AG04450 (cell line): ENCODE measurements around the gene GBP2. TPM values are rescaled to one million over a fixed set of nuclear protein-coding genes. Genes with fewer than 3 reads are reported as not detected.

Experiments
- CTCF ChIA-PET: fragments of 300-600, 350-600 bp; formaldehyde crosslinking; extraction: SDS; loops from one replicate; lab custom pipeline; 2022; ENCODE audit warnings: antibody characterized with exemption, inconsistent platforms; lab: Charles Lee
- POLR2A ChIA-PET: fragments of 350-600 bp; formaldehyde crosslinking; extraction: SDS; loops from one replicate; lab custom pipeline; 2021; ENCODE audit warnings: antibody characterized with exemption, inconsistent platforms; lab: Yijun Ruan, JAX
- DNase-seq: peaks from one replicate; pipeline ENCODE4 v3.0.0-alpha.2; 2011; ENCODE audit warnings: low read depth, low spot score
- H3K27ac ChIP-seq: one replicate; pipeline ENCODE4 v1.5.1; 2012; ENCODE audit warnings: low read depth, low read length, control low read depth
- H3K27me3 ChIP-seq: one replicate; pipeline ENCODE4 v1.6.0; 2012; ENCODE audit warnings: low read length; ENCODE audit not compliant: control insufficient read depth, insufficient read depth
- H3K4me3 ChIP-seq: 2 replicates; pipeline ENCODE4 v1.5.1; 2011; ENCODE audit warnings: mild to moderate bottlenecking, low read depth, low read length, control low read depth
- H3K9me3 ChIP-seq: 2 replicates; pipeline ENCODE4 v1.5.1; 2012; ENCODE audit warnings: low read length; ENCODE audit not compliant: control insufficient read depth, insufficient read depth
- polyA minus RNA-seq: library from RNA; depleted of rRNA, polyadenylated mRNA; stranded (reverse); fragments of >200 nt; gene quantifications from 2 replicates; pipeline ENCODE4 v1.2.3, GENCODE V29; 2011; rRNA and poly(A)+ RNA removed
- polyA plus RNA-seq: library from polyadenylated mRNA; depleted of rRNA; stranded (reverse); fragments of >200 nt; gene quantifications from 2 replicates; pipeline ENCODE4 v1.2.3, GENCODE V29; 2011; rRNA removed
- TF ChIP-seq, protein P1 (sequence below): IDR thresholded peaks from 2 replicates; pipeline ENCODE4 v1.5.1; 2011; ENCODE audit warnings: low read depth, low read length, control low read depth, inconsistent platforms

Gene GBP2, protein sequence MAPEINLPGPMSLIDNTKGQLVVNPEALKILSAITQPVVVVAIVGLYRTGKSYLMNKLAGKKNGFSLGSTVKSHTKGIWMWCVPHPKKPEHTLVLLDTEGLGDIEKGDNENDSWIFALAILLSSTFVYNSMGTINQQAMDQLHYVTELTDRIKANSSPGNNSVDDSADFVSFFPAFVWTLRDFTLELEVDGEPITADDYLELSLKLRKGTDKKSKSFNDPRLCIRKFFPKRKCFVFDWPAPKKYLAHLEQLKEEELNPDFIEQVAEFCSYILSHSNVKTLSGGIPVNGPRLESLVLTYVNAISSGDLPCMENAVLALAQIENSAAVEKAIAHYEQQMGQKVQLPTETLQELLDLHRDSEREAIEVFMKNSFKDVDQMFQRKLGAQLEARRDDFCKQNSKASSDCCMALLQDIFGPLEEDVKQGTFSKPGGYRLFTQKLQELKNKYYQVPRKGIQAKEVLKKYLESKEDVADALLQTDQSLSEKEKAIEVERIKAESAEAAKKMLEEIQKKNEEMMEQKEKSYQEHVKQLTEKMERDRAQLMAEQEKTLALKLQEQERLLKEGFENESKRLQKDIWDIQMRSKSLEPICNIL
- polyA plus RNA-seq (56.8 and 67.9 TPM in 2 replicates), polyA minus RNA-seq (38.0 and 41.4 TPM in 2 replicates)

DNA sequence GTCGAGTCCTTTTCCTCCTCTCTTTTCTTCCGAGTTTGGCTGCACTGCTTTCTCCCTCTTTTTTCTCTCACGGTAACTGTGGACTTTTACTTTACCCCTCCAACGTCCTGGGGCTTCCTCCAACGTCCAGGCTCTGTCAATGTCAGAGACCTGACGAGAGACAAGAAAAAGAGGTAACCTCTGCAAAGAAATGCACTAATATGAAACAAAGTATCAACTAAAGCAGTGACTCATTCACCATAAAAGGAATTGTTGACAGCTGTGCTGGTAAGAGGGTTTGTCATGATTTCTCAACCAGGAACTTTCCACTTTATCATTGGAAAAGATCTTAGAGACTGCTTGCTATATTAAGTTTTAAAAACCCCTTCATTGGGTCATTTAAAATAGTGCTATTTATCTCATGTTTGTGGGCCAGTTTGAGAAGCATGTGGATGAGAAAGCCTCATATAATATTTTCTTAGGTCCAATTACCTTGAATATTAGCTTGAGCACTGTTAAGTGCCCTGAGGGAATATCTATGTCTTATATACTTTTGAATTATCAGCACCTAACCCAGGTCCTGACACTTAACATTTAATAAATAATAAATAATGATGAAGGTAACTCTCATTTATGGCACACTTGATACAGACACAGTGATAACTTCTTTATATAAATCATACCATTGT is at the start of gene GBP2:
GBP2 (minus strand) TSS at position 202 of the 668 bp plus-strand sequence. CDS start 4,148 bp downstream, outside the sequence.
- peak; percentile 46 for DNase-seq
- TF ChIP-seq, protein P1, sequence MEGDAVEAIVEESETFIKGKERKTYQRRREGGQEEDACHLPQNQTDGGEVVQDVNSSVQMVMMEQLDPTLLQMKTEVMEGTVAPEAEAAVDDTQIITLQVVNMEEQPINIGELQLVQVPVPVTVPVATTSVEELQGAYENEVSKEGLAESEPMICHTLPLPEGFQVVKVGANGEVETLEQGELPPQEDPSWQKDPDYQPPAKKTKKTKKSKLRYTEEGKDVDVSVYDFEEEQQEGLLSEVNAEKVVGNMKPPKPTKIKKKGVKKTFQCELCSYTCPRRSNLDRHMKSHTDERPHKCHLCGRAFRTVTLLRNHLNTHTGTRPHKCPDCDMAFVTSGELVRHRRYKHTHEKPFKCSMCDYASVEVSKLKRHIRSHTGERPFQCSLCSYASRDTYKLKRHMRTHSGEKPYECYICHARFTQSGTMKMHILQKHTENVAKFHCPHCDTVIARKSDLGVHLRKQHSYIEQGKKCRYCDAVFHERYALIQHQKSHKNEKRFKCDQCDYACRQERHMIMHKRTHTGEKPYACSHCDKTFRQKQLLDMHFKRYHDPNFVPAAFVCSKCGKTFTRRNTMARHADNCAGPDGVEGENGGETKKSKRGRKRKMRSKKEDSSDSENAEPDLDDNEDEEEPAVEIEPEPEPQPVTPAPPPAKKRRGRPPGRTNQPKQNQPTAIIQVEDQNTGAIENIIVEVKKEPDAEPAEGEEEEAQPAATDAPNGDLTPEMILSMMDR, result no peak
- Histone ChIP-seq H3K27me3 (no peaks in the 10 kb centered on the region), H3K9me3 (peaks cover 4% of the 10 kb centered on the region; the same call in 1 of the 2 replicates), H3K4me3 (peak within 1 kb of the TSS; percentile 60), H3K27ac (no peak within 1 kb of the TSS)
- ChIA-PET CTCF (interaction anchor here (0.7 to 2.4 kb wide), 4 partner anchors 9 to 1859 kb away, joined by 3 to 8 read pairs (median 5); no protein-coding TSS in a partner anchor), POLR2A (no interaction called here)

DNA sequence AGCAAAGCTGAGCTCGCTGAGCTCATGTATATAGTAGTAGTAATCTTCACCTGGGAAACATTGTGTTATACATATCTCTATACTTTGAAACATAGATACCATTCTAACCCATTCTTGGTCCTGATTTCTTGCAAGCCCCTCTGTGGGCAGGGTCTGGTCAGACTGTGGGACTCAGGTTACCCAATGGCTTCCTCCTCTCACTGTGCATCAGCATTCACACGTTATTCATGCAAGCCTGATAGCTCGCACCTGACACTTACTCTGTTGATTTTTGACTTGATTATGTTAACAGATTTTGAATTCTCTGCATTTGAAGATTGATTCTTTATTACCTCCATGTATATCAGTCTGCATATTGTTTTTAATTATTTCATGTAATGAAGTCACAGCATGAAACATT is 48.6 kb upstream of the GBP2 start:
- no peaks in the 10 kb centered on the region for H3K9me3 ChIP-seq
- ChIA-PET CTCF (no interaction called here), POLR2A (no interaction called here)
- H3K27ac ChIP-seq, result no peak overlapping the region
- H3K4me3 ChIP-seq, result no peak overlapping the region
- TF ChIP-seq, protein P1, result no peak
- DNase-seq, result no peak
- no peaks in the 10 kb centered on the region for H3K27me3 ChIP-seq

DNA sequence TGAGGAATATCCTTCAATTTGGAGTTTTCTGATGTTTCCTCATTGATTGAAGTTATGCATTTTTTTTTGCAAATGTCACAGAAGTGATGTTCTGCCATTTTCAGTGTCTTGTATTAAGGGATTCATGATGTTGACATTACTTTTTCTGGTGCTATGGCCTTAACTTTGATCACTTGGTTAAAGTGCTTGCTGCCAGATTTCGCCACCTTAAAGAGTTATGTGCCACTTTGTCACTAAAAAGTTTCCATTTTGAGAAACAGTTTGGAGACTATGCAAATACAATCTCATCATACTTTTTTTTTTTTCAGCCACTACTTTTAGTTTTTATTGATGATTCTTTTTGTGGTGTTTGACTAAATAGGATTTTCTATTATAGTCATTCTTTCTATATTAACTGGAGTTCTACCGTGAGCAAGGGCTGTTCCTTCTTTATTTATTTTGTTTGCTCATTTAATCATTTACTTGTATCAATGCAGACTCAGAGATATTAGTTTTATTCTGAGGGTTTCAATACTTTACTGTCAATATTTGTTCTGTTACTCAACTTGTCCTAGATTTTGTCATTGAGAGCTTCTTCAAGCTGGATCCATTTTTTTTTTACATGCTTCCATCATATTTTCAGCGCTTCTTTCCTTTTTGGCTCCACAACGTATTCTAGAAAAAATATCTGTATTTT is 46.7 kb upstream of the GBP2 start:
- Histone ChIP-seq H3K4me3 (no peak overlapping the region), H3K27ac (no peak overlapping the region), H3K27me3 (no peaks in the 10 kb centered on the region), H3K9me3 (no peaks in the 10 kb centered on the region)
- POLR2A ChIA-PET, result no interaction called here
- CTCF ChIA-PET, result no interaction called here
- TF ChIP-seq, protein P1, result no peak
- no peak for DNase-seq

DNA sequence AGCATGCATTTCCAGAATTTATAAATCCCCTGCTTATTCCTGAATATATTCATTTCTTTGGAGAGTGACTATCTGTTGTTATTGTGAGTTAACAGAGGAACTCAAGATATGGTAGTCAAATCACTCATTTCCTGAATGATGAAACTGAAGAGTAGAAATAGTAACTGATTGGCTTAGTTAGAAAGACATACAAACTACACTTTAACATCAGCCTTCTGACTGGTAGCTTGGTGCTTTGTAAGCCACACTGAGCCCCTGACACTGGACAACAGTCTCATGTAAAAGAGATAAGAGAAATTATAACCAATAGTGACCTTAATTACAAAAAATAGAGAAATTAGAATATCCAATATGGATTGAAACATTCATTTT is 45.1 kb upstream of the GBP2 start:
- POLR2A ChIA-PET, result no interaction called here
- H3K9me3 ChIP-seq, result no peaks in the 10 kb centered on the region
- no peak overlapping the region for H3K4me3 ChIP-seq
- DNase-seq, result no peak
- TF ChIP-seq, protein P1, result no peak
- no peak overlapping the region for H3K27ac ChIP-seq
- CTCF ChIA-PET, result no interaction called here
- H3K27me3 ChIP-seq, result no peaks in the 10 kb centered on the region
